Measurements from ENCODE around the gene KIR3DL1. TPM values are rescaled to one million over a fixed set of nuclear protein-coding genes. Genes with fewer than 3 reads are reported as not detected.

KIR3DL1 gene
- total and polyA plus RNA-seq, 2 experiments from 2014 or later: not detected

GRCh38 chr19:54873990-54874389 lies 57.7 kb downstream of the KIR3DL1 start, which contains the start of gene FCAR:
FCAR (plus strand) TSS chr19:54874235; CDS start chr19:54874290, 55 bp downstream.
- H3K4me1 Mint-ChIP-seq: no peaks in the 10 kb centered on the region
- Histone ChIP-seq H3K79me2 (replicated peaks; ENCODE audit: insufficient read depth) (no peaks in the 10 kb centered on the region), H3K36me3 (ENCODE audit: insufficient read depth) (no peaks in the 10 kb centered on the region), H2AFZ (no peak within 1 kb of the TSS), H3F3A (replicated peaks; ENCODE audit: low read depth) (no peaks in the 10 kb centered on the region; the same call in 1 of the 2 replicates), H3K4me2 (no peak within 1 kb of the TSS), H4K20me1 (replicated peaks; ENCODE audit: insufficient read depth) (no peaks in the 10 kb centered on the region), H3K27ac (ENCODE audit: low read depth) (no peak within 1 kb of the TSS), H3K4me1 (ENCODE audit: insufficient read depth) (peaks cover 22% of the 10 kb centered on the region), H3K27me3 (ENCODE audit: insufficient read depth) (no peaks in the 10 kb centered on the region), H3K9me2 (ENCODE audit: insufficient read depth) (no peaks in the 10 kb centered on the region), H3K4me3 (no peak within 1 kb of the TSS)
- TF ChIP-seq JUNB (IDR thresholded peaks at IDR 0.05; ENCODE audit: unreplicated experiment) (no peak), ZNF462 (CRISPR knock-in tag; IDR thresholded peaks at IDR 0.05) (no peak), EZH2phosphoT487 (IDR thresholded peaks at IDR 0.05; ENCODE audit: unreplicated experiment) (no peak), CREB1 (CRISPR knock-in tag; IDR thresholded peaks at IDR 0.05; ENCODE audit: low read depth) (no peak), POLR2AphosphoS5 (IDR thresholded peaks at IDR 0.05; ENCODE audit: low read depth) (no peak), ZNF331 (CRISPR knock-in tag; IDR thresholded peaks at IDR 0.05; ENCODE audit: low read depth) (no peak), REST (IDR thresholded peaks at IDR 0.05; ENCODE audit: unreplicated experiment) (no peak), ZNF114 (CRISPR knock-in tag; IDR thresholded peaks at IDR 0.05) (no peak), EZH2 (IDR thresholded peaks at IDR 0.05; ENCODE audit: low read depth, unreplicated experiment) (no peak), CTCF (conservative IDR thresholded peaks at IDR 0.05; ENCODE audit: low read depth in 2 of 2) (no peak), NANOG (IDR thresholded peaks at IDR 0.05; ENCODE audit: borderline replicate concordance) (no peak)
- H3K27me3 Mint-ChIP-seq (ENCODE audit: insufficient read depth, low read depth, poor library complexity): no peaks in the 10 kb centered on the region
- ATAC-seq (no peak), DNase-seq (ENCODE audit: low spot score) (no peak)
- H3K4me3 Mint-ChIP-seq: no peak within 1 kb of the TSS
- peaks cover 10% of the 10 kb centered on the region; the same call in 1 of the 3 replicates for H3K36me3 Mint-ChIP-seq (ENCODE audit: low read depth)
- peaks cover 76% of the 10 kb centered on the region for H3K9me3 Mint-ChIP-seq
- no peak within 1 kb of the TSS for H3K27ac Mint-ChIP-seq
